ENCODE measurements around the gene ADAMTS16.

Gene ADAMTS16

DNA sequence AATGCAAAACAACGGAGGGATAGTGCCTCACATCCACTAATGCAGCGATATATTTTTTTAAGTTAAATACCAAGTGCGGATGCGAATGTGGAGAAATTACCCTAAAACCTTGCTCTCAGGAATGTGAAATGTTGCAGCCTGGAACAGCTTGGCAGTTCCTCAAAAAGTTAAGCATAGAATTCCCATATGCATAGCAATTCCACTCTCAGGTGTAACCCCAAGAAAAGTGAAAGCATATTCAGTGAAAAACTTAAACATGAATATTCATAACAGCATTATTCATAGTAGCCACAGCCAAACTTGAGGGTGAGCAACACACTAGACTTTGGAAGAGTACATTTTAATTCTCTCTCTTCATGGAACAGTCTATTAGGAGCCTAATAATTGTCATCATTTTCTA is 199.1 kb downstream of the ADAMTS16 start:
- no peak for DNase-seq
- Histone ChIP-seq H3K36me3 (replicated peaks) (no peaks in the 10 kb centered on the region), H3K4me3 (ENCODE audit: low read depth, low read length) (no peak overlapping the region), H3K27ac (no peak overlapping the region), H3K27me3 (replicated peaks) (no peaks in the 10 kb centered on the region)
- in situ Hi-C loops (cut with HindIII; ENCODE audit: low pct_ligation_motif_present, low sequenced_read_pairs) = no loop called here
- TF ChIP-seq, protein P1, sequence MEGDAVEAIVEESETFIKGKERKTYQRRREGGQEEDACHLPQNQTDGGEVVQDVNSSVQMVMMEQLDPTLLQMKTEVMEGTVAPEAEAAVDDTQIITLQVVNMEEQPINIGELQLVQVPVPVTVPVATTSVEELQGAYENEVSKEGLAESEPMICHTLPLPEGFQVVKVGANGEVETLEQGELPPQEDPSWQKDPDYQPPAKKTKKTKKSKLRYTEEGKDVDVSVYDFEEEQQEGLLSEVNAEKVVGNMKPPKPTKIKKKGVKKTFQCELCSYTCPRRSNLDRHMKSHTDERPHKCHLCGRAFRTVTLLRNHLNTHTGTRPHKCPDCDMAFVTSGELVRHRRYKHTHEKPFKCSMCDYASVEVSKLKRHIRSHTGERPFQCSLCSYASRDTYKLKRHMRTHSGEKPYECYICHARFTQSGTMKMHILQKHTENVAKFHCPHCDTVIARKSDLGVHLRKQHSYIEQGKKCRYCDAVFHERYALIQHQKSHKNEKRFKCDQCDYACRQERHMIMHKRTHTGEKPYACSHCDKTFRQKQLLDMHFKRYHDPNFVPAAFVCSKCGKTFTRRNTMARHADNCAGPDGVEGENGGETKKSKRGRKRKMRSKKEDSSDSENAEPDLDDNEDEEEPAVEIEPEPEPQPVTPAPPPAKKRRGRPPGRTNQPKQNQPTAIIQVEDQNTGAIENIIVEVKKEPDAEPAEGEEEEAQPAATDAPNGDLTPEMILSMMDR (IDR thresholded peaks at IDR 0.05; ENCODE audit: low read depth, low read length, missing control alignments) = no peak

DNA sequence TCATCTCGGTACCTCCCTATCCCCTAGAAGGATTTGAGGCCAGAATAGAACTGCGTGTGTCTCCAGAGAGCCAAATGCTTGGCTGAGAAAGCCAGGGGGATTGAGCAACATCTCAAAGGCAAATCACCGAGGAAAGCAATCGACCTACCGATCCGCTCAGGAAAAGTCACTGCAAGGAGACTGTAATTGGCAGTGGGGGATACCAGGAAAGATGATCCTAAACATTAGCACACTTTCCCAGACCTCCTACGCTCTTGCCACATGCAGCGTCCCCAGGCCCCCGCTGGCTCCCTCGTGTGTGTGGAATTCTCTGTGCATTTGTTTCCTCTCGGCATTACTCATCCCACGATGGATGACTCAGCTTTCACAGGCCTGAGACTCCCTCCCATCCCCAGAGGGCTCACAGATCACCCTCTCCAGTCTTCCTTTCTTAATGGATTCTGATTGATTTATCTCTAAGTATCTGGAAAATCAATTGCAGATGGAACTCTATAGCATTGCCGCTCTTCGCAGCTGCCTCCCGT is 200.1 kb downstream of the ADAMTS16 start:
- peak overlapping the region; percentile 53 for H3K27ac ChIP-seq
- in situ Hi-C loops (cut with HindIII; ENCODE audit: low pct_ligation_motif_present, low sequenced_read_pairs) = no loop called here
- peak; percentile 97 for DNase-seq
- no peaks in the 10 kb centered on the region for H3K27me3 ChIP-seq (replicated peaks)
- TF ChIP-seq, protein P1 (IDR thresholded peaks at IDR 0.05; ENCODE audit: low read depth, low read length, missing control alignments) = peak; percentile 86
- H3K36me3 ChIP-seq (replicated peaks) = no peaks in the 10 kb centered on the region
- no peak overlapping the region for H3K4me3 ChIP-seq (ENCODE audit: low read depth, low read length)

DNA sequence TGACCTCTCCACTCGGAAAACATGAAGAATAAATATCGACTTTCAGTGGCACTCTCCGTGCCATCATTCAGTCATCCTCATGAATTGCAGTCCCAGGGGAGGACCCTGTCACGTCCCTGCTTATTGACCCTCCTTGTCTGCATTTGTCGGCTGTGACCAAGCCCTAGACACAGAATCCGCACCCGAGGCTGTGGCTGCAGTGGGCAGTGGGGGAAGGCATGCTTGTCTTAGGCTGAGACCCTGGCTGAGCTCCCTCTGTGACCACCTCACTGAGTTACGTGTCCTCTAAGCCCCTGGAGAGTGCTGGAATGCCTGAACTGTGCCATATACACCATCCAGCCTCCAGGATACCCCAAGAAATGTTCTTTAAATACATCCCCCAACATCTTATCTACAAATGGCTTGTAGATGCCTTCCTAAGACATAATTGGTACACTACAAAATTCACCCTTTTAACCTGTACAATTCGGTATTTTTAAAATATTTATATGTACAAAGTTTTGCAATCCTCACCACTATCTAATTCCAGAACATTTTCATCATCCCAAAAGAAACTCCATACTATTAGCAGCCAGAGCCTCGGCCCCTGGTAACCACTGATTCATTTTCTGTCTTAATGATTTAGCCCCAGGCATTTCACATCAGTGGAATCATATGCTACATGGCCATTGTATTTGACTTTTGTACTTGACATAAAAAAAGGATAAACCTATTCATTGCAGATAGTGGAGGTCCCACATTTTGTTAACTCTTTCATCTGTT is 201.6 kb downstream of the ADAMTS16 start:
- H3K4me3 ChIP-seq (ENCODE audit: low read depth, low read length) = no peak overlapping the region
- no peak for DNase-seq
- in situ Hi-C loops (cut with HindIII; ENCODE audit: low pct_ligation_motif_present, low sequenced_read_pairs) = no loop called here
- H3K27me3 ChIP-seq (replicated peaks) = no peaks in the 10 kb centered on the region
- H3K36me3 ChIP-seq (replicated peaks) = no peaks in the 10 kb centered on the region
- peak overlapping the region; percentile 20 for H3K27ac ChIP-seq
- TF ChIP-seq, protein P1 (IDR thresholded peaks at IDR 0.05; ENCODE audit: low read depth, low read length, missing control alignments) = no peak

GRCh38 chr5:5342784-5343183 is 202.7 kb downstream of the ADAMTS16 start:
- DNase-seq = peak; percentile 43
- in situ Hi-C loops (cut with HindIII; ENCODE audit: low pct_ligation_motif_present, low sequenced_read_pairs) = no loop called here
- Histone ChIP-seq H3K36me3 (replicated peaks) (no peaks in the 10 kb centered on the region), H3K27ac (no peak overlapping the region), H3K4me3 (ENCODE audit: low read depth, low read length) (no peak overlapping the region), H3K27me3 (replicated peaks) (no peaks in the 10 kb centered on the region)
- TF ChIP-seq, protein P1 (IDR thresholded peaks at IDR 0.05; ENCODE audit: low read depth, low read length, missing control alignments) = no peak

DNA sequence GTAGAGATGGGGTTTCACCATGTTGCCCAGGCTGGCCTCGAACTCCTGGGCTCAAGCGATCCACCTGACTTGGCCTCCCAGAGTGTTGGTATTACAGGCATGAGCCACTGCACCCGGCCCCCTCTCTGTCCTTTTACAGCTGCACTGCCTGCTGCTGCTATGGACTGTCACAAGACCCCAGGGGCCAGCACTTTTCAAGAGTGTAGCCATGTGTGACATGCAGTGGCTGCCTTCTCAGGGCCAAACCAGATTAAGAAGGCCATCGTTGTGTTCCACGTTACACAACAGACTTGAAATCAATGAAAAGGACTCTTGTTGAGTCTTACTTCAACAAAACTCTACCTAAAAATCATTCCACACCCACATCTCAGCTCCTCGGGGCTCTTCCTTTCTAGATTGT is 203.4 kb downstream of the ADAMTS16 start:
- DNase-seq = no peak
- Histone ChIP-seq H3K4me3 (ENCODE audit: low read depth, low read length) (no peak overlapping the region), H3K27me3 (replicated peaks) (no peaks in the 10 kb centered on the region), H3K36me3 (replicated peaks) (no peaks in the 10 kb centered on the region), H3K27ac (no peak overlapping the region)
- in situ Hi-C loops (cut with HindIII; ENCODE audit: low pct_ligation_motif_present, low sequenced_read_pairs) = no loop called here
- TF ChIP-seq, protein P1 (IDR thresholded peaks at IDR 0.05; ENCODE audit: low read depth, low read length, missing control alignments) = no peak
